ENCODE data around the gene CTNND2.

CTNND2 gene

GRCh38 chr5:11563822-11564221, 340.4 kb downstream of the CTNND2 start:
- Histone ChIP-seq H3K27me3 (ENCODE audit: control insufficient read depth in 1 of 2, insufficient read depth in 1 of 2, low read length in 2 of 2) (no peaks in the 10 kb centered on the region), H3K27ac (ENCODE audit: low read length, poor library complexity, severe bottlenecking) (no peak overlapping the region), H3K4me2 (ENCODE audit: low read length, poor library complexity, severe bottlenecking) (no peak overlapping the region), H2AK5ac (ENCODE audit: low read length, severe bottlenecking) (no peak overlapping the region), H2BK15ac (ENCODE audit: low read depth, poor library complexity, severe bottlenecking) (no peak overlapping the region), H2AFZ (ENCODE audit: low read depth, low read length) (no peak overlapping the region), H3K4ac (ENCODE audit: low read depth in 1 of 2, low read length in 2 of 2) (no peak overlapping the region), H2BK120ac (ENCODE audit: low read depth, low read length) (no peak overlapping the region), H3K4me1 (ENCODE audit: control insufficient read depth, insufficient read depth, low read depth, low read length) (no peaks in the 10 kb centered on the region), H4K91ac (ENCODE audit: low read length) (no peak overlapping the region), H3K14ac (ENCODE audit: low read length in 2 of 2) (no peak overlapping the region), H3K9me3 (ENCODE audit: control insufficient read depth, low read length) (no peaks in the 10 kb centered on the region), H3K23ac (ENCODE audit: low read length in 2 of 2) (no peak overlapping the region), H2BK5ac (ENCODE audit: low read depth, low read length, poor library complexity, severe bottlenecking) (no peak overlapping the region), H3K4me3 (ENCODE audit: insufficient read depth in 1 of 2, low read depth in 1 of 2, low read length in 2 of 2) (no peak overlapping the region), H3K79me1 (replicated peaks; ENCODE audit: low read length, poor library complexity, severe bottlenecking) (no peaks in the 10 kb centered on the region), H2BK12ac (ENCODE audit: low read length in 2 of 2) (no peak overlapping the region), H3K18ac (ENCODE audit: low read depth in 1 of 2, low read length in 2 of 2) (no peak overlapping the region), H3K36me3 (ENCODE audit: control insufficient read depth in 1 of 2, insufficient read depth in 2 of 2, low read depth in 1 of 2, low read length in 2 of 2) (no peaks in the 10 kb centered on the region), H4K8ac (ENCODE audit: low read length) (no peak overlapping the region), H3K9ac (ENCODE audit: low read length) (no peak overlapping the region)
- DNase-seq: no peak
- 61% methylated on average over 2 of the region's 2 CpGs for WGBS

DNA sequence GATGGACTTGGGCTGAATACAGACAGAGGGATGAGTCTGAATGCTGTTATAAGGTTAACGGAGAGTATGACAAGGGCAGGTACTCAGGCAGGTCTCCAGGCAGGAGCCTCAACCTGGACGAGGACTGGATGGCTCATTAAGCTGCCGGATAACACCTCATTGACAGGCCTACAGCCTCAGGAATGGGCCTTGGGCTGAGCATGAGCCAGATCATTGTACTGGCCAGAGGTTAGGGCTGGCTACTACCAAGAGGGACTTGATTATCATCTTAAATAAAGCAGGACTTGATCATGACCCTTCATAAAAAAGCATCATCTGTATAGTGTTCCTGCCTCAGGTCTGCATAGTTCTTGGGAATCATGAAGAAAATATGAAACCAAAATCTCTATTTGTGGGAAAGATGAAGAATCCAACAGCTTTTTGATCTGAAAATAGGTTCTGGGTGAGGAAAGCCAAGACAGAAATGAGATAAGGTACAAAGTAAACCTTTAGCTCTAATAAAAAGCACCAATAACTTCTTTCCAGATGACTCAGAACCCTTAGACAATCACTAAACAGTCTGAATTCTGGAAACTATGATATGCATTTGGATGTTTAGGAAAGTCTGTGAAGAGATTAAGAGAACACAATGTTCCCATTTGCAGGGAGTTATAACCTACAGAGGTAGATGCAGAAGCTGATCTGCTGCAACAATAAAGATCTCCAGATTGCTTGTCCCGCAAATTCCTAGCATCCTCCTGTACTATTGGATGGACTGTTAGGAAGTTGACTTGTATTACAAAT, 343.1 kb downstream of the CTNND2 start:
- Histone ChIP-seq H3K4me2 (ENCODE audit: low read length, poor library complexity, severe bottlenecking) (no peak overlapping the region), H3K4me3 (ENCODE audit: insufficient read depth in 1 of 2, low read depth in 1 of 2, low read length in 2 of 2) (no peak overlapping the region), H3K79me1 (replicated peaks; ENCODE audit: low read length, poor library complexity, severe bottlenecking) (no peaks in the 10 kb centered on the region), H3K27me3 (ENCODE audit: control insufficient read depth in 1 of 2, insufficient read depth in 1 of 2, low read length in 2 of 2) (no peaks in the 10 kb centered on the region), H3K4ac (ENCODE audit: low read depth in 1 of 2, low read length in 2 of 2) (no peak overlapping the region), H3K18ac (ENCODE audit: low read depth in 1 of 2, low read length in 2 of 2) (no peak overlapping the region), H3K4me1 (ENCODE audit: control insufficient read depth, insufficient read depth, low read depth, low read length) (no peaks in the 10 kb centered on the region), H3K36me3 (ENCODE audit: control insufficient read depth in 1 of 2, insufficient read depth in 2 of 2, low read depth in 1 of 2, low read length in 2 of 2) (no peaks in the 10 kb centered on the region), H3K14ac (ENCODE audit: low read length in 2 of 2) (no peak overlapping the region), H2BK120ac (ENCODE audit: low read depth, low read length) (no peak overlapping the region), H3K27ac (ENCODE audit: low read length, poor library complexity, severe bottlenecking) (no peak overlapping the region), H2AK5ac (ENCODE audit: low read length, severe bottlenecking) (no peak overlapping the region), H3K9me3 (ENCODE audit: control insufficient read depth, low read length) (no peaks in the 10 kb centered on the region), H4K91ac (ENCODE audit: low read length) (no peak overlapping the region), H4K8ac (ENCODE audit: low read length) (no peak overlapping the region), H3K9ac (ENCODE audit: low read length) (no peak overlapping the region), H2AFZ (ENCODE audit: low read depth, low read length) (no peak overlapping the region), H2BK12ac (ENCODE audit: low read length in 2 of 2) (no peak overlapping the region), H2BK15ac (ENCODE audit: low read depth, poor library complexity, severe bottlenecking) (no peak overlapping the region), H3K23ac (ENCODE audit: low read length in 2 of 2) (no peak overlapping the region), H2BK5ac (ENCODE audit: low read depth, low read length, poor library complexity, severe bottlenecking) (no peak overlapping the region)
- DNase-seq: no peak
- WGBS: 83% methylated on average over 4 of the region's 4 CpGs

GRCh38 chr5:11557063-11557462, 347.2 kb downstream of the CTNND2 start:
- DNase-seq: no peak
- no peak overlapping the region for H4K91ac ChIP-seq (ENCODE audit: low read length)
- WGBS: 61% methylated on average over 3 of the region's 3 CpGs
- no peak overlapping the region for H3K9ac ChIP-seq (ENCODE audit: low read length)
- H3K79me1 ChIP-seq (replicated peaks; ENCODE audit: low read length, poor library complexity, severe bottlenecking): no peaks in the 10 kb centered on the region
- H2AFZ ChIP-seq (ENCODE audit: low read depth, low read length): no peak overlapping the region
- H3K4ac ChIP-seq (ENCODE audit: low read depth in 1 of 2, low read length in 2 of 2): no peak overlapping the region
- H3K23ac ChIP-seq (ENCODE audit: low read length in 2 of 2): no peak overlapping the region
- H3K36me3 ChIP-seq (ENCODE audit: control insufficient read depth in 1 of 2, insufficient read depth in 2 of 2, low read depth in 1 of 2, low read length in 2 of 2): no peaks in the 10 kb centered on the region
- H2BK5ac ChIP-seq (ENCODE audit: low read depth, low read length, poor library complexity, severe bottlenecking): no peak overlapping the region
- H2BK120ac ChIP-seq (ENCODE audit: low read depth, low read length): no peak overlapping the region
- H2BK12ac ChIP-seq (ENCODE audit: low read length in 2 of 2): no peak overlapping the region
- no peaks in the 10 kb centered on the region for H3K4me1 ChIP-seq (ENCODE audit: control insufficient read depth, insufficient read depth, low read depth, low read length)
- H3K14ac ChIP-seq (ENCODE audit: low read length in 2 of 2): no peak overlapping the region
- no peak overlapping the region for H3K4me2 ChIP-seq (ENCODE audit: low read length, poor library complexity, severe bottlenecking)
- H2BK15ac ChIP-seq (ENCODE audit: low read depth, poor library complexity, severe bottlenecking): no peak overlapping the region
- H3K27ac ChIP-seq (ENCODE audit: low read length, poor library complexity, severe bottlenecking): no peak overlapping the region
- no peak overlapping the region for H3K18ac ChIP-seq (ENCODE audit: low read depth in 1 of 2, low read length in 2 of 2)
- no peaks in the 10 kb centered on the region for H3K9me3 ChIP-seq (ENCODE audit: control insufficient read depth, low read length)
- H2AK5ac ChIP-seq (ENCODE audit: low read length, severe bottlenecking): no peak overlapping the region
- H3K4me3 ChIP-seq (ENCODE audit: insufficient read depth in 1 of 2, low read depth in 1 of 2, low read length in 2 of 2): no peak overlapping the region
- no peaks in the 10 kb centered on the region for H3K27me3 ChIP-seq (ENCODE audit: control insufficient read depth in 1 of 2, insufficient read depth in 1 of 2, low read length in 2 of 2)
- no peak overlapping the region for H4K8ac ChIP-seq (ENCODE audit: low read length)

GRCh38 chr5:11555171-11555570, 349.1 kb downstream of the CTNND2 start:
- H3K79me1 ChIP-seq (replicated peaks; ENCODE audit: low read length, poor library complexity, severe bottlenecking): no peaks in the 10 kb centered on the region
- no peak overlapping the region for H4K8ac ChIP-seq (ENCODE audit: low read length)
- H2BK5ac ChIP-seq (ENCODE audit: low read depth, low read length, poor library complexity, severe bottlenecking): no peak overlapping the region
- H3K36me3 ChIP-seq (ENCODE audit: control insufficient read depth in 1 of 2, insufficient read depth in 2 of 2, low read depth in 1 of 2, low read length in 2 of 2): no peaks in the 10 kb centered on the region
- H2BK120ac ChIP-seq (ENCODE audit: low read depth, low read length): no peak overlapping the region
- H2AK5ac ChIP-seq (ENCODE audit: low read length, severe bottlenecking): no peak overlapping the region
- H4K91ac ChIP-seq (ENCODE audit: low read length): no peak overlapping the region
- no peak overlapping the region for H3K4ac ChIP-seq (ENCODE audit: low read depth in 1 of 2, low read length in 2 of 2)
- no peak overlapping the region for H2BK12ac ChIP-seq (ENCODE audit: low read length in 2 of 2)
- H3K9ac ChIP-seq (ENCODE audit: low read length): no peak overlapping the region
- no peak overlapping the region for H3K4me2 ChIP-seq (ENCODE audit: low read length, poor library complexity, severe bottlenecking)
- H3K4me1 ChIP-seq (ENCODE audit: control insufficient read depth, insufficient read depth, low read depth, low read length): no peaks in the 10 kb centered on the region
- H2AFZ ChIP-seq (ENCODE audit: low read depth, low read length): no peak overlapping the region
- H3K18ac ChIP-seq (ENCODE audit: low read depth in 1 of 2, low read length in 2 of 2): no peak overlapping the region
- no peak overlapping the region for H2BK15ac ChIP-seq (ENCODE audit: low read depth, poor library complexity, severe bottlenecking)
- WGBS: 82% methylated on average over 4 of the region's 4 CpGs
- H3K9me3 ChIP-seq (ENCODE audit: control insufficient read depth, low read length): no peaks in the 10 kb centered on the region
- DNase-seq: no peak
- H3K27me3 ChIP-seq (ENCODE audit: control insufficient read depth in 1 of 2, insufficient read depth in 1 of 2, low read length in 2 of 2): no peaks in the 10 kb centered on the region
- no peak overlapping the region for H3K27ac ChIP-seq (ENCODE audit: low read length, poor library complexity, severe bottlenecking)
- no peak overlapping the region for H3K14ac ChIP-seq (ENCODE audit: low read length in 2 of 2)
- H3K23ac ChIP-seq (ENCODE audit: low read length in 2 of 2): no peak overlapping the region
- H3K4me3 ChIP-seq (ENCODE audit: insufficient read depth in 1 of 2, low read depth in 1 of 2, low read length in 2 of 2): no peak overlapping the region
